Glomerular visceral epithelial cell (primary cell): ENCODE data around the gene MOV10L1.
"Not testable (repeated sequence)": the region's sequence is repeated elsewhere in the genome, so short reads cannot be mapped to it uniquely, and the experiment has no call there.

Source experiments
- DNase-seq: peaks from one replicate; pipeline ENCODE4 v3.0.0-alpha.2; 2016; ENCODE audit errors: extremely low spot score

MOV10L1 gene

DNA sequence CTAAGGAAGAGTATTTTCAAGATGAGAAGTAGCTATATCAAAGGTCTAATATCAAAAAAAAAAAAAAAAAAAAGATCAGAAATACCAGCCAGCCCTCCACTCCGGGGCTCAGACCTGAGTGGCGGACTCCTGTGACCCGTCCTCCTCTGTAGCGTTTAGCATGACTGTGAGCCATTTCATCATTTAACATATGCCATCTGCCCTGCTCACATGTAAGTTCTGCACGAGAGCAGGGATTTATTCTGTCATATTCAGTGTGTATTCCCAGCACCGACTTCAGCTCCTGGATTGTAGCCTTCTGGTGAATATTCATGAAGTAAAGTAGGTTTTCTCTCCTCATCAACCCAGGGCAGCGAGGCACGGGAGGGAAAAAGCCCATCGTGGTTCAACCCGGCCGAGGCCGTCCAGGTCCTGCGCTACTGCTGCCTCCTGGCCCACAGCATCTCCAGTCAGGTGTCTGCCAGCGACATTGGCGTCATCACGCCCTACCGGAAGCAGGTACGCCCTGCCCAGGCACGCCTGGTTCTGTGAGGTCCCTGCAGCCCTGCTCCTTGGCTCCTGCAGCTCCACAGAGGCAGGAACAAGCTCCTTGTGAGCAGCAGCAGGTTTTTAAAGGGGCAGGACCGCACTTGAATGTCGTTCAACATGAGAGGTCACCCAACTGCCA is 68.0 kb downstream of the MOV10L1 start:
- DNase-seq, result no peak

DNA sequence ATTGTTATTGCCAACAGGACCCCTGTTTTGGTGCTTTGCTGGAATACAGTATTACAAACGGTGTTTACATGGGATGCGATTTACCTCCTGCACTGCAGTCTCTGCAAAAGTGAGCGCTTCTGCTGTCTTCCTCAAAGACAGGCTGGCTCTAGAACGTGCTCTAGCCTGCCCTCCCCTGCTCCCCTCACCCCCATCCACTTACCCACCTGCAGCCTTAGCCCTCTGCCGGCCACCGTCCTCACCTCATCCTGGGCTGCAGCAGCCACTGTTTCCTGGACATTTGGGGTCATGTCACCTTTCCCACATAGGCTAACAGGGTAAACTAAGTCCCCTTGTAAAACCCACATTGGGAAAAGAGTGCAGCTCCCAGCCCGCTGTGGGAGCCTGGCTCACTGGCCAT is 71.1 kb downstream of the MOV10L1 start:
- no peak for DNase-seq

DNA sequence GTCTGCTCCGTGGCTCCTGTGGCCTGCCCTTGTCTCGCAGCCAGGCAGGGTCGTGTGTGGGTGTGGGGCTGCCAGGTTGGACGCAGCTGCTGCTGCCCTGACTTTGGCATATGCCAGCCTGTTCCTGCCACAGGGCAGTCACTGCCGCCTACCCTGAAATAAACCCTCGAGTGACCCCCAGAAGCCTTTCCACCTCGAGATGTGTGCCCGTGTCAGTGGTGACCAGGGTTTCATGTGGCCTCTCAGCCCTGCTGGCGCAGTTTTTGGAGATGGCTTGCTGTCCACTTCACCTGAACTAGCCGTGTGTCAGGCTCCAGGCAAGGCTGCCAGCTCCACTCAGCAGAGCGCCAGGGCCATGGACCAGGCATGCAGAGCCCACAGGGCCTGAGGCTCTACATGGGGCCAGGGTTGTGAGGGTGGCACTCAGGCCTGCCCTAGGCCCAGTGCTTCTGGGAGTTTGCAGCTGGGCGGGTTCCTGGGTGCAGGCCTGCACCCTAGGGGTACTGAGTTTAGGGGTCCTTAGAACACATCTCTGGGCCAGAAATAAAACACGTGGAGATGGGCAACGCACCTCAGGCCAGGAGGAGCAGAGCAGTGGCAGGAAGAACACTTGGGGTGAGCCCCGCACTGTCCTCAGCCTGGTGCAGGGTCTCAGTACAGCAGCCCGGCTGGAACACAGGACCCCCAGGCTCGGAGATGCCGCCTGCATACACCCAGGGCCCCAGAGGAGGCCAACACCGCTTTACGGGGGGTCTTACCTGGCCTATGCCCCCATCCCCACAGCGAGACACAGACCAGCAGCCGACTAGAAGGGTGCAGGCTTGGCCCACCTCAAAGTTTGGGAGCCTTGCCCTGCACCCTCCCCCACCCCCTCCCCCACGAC is 71.9 kb downstream of the MOV10L1 start:
- no peak for DNase-seq

DNA sequence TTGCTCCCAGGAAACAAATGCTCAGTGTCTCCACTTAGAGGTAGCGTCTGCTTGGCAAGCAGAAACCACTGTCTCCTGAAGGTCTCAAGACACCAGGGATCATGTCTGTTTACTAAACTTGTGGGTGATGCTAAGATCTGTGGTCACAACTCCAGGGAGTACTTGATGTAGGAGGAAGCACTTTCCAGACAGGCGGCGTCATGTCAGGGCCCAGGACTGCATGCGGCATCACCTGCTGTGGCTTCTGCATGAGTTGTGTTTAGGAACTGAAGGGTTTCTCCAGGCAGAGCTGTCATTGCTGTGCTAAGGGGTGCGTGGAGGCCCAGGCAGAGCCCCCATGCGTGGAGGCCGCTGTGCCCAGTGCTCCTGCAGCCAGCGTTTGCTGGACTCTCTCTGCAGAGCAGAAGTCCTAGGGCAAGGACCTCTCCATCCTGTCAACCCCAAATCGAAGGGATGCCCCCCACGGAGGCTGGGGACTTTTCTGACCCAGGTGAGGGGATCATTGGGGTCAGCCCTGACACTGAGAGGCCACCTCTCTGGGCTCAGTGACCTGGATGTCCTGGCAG is 72.7 kb downstream of the MOV10L1 start:
- DNase-seq, result no peak

DNA sequence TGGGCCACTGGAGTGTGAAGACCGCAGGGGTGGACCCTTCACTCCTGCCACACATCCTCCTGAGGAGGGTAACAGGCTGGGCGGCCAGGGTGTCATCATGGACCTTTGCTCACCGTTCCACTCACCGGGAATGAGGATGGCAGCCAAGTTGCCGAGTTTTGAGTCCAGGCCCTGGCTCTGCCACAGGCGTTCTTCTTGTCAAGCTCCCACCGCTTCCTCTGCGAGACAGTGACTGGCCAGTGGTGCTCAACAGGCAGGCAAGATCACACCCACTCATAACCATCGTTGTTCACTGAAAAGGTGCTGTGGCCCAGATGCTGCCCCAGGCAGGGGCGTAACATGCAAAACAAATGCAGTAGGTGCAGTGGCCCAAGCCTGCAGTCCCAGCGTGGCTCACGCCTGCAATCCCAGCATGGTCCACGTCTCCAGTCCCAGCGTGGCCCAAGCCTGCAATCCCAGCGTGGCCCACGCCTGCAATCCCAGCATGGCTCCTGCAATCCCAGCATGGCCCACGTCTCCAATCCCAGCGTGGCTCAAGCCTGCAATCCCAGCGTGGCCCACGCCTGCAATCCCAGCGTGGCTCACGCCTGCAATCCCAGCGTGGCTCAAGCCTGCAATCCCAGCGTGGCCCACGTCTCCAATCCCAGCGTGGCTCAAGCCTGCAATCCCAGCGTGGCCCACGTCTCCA is 75.8 kb downstream of the MOV10L1 start:
- no peak for DNase-seq

DNA sequence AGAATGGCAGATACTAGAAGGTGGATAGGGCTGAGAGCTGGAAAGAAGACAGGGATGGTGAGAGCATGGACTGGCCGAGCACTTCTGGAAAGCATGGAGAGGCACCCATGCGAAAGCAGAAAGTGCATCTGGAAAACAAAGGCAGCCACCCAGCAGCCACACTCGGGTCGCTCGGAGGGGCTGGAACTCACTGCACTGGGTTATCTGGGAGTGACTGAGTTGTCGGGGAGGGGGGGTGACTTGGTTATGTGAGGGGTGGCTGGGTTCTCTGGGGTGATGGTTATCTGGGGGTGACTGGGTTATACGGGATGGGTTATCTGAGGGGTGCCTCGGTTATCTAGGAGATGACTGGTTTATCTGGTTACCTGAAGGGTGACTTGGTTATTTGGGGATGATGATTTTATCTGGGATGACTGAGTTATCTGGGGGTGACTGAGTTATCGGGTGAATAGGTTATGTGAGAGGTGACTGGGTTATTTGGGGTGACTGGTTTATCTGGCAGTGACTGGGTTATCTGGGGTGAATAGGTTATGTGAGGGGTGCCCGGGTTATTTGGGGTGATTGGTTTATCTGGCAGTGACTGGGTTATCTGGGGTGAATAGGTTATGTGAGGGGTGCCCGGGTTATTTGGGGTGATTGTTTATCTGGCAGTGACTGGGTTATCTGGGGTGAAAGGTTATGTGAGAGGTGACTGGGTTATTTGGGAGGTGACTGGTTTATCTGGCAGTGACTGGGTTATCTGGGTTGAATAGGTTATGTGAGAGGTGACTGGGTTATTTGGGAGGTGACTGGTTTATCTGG is 78.1 kb downstream of the MOV10L1 start:
- DNase-seq, result no peak

DNA sequence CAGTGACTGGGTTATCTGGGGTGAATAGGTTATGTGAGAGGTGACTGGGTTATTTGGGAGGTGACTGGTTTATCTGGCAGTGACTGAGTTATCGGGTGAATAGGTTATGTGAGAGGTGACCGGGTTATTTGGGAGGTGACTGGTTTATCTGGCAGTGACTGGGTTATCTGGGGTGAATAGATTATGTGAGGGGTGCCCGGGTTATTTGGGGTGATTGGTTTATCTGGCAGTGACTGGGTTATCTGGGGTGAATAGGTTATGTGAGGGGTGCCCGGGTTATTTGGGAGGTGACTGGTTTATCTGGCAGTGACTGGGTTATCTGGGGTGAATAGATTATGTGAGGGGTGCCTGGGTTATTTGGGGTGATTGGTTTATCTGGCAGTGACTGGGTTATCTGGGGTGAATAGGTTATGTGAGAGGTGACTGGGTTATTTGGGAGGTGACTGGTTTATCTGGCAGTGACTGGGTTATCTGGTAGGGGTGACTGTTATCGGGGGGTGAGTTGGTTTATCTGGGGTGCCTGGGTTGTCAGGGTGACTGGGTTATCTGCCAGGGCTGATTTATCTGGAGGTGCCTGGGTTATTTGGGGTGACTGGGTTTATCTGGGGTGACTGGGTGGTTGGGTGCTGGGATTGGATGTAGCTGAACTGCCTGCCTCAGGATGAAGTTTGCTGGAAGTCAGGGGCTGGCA is 78.8 kb downstream of the MOV10L1 start:
- DNase-seq, result not testable (repeated sequence)

DNA sequence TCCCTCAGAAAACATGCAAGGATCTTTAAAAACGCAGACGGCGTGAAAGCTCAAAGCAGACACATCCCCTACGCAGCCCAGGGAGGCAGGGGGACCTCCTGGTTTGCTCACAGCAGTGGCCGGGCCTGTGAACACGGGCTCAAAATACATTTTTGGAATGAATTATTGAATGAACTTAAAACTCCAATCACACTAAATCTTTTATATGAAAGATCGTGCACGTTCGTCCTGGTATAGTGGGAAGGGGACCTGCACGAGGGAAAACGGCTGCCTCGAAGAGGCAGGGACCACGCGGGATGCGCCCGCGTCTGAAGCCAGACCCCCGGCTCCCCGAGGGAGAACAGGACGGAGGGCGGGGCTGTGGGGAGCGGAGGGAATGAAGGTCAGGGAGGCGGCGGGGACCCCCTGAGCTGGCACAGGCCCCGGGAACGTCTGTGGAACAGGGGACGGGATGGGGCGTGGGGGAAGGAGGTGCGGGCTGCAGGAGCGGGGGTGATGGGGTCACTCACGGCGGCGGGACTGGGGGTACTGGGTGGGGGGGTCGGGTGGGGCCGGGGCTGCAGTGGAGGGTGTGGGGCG is 79.5 kb downstream of the MOV10L1 start:
- no peak for DNase-seq

DNA sequence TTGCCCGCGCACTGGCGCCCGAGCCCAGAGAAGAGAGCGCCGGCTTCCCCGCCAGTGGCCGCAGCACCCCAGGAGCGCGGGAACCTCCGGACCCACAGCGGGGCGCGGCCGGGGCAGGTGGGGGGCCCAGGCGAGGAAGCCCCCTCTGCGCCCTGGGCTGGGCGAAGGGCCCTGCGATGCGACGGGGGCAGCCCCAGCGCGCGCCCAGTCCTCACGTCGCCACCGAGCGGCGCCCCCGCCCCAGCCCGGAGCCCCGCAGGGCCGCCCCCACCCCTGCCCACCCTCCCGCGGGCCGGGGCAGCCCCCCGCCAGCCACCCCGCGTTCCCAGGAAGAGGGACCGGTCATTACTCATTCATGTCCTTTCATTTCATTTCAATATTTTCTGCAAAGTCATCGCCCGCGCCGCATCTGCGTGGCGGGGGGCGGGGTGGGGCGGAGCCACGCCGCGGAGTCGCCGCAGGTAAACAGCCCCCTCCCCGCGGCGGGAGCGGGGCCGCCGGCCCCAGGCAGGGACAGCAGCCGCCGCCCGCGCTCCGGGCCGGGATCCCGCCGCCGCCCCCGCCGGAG is 80.1 kb downstream of the MOV10L1 start:
- no peak for DNase-seq

DNA sequence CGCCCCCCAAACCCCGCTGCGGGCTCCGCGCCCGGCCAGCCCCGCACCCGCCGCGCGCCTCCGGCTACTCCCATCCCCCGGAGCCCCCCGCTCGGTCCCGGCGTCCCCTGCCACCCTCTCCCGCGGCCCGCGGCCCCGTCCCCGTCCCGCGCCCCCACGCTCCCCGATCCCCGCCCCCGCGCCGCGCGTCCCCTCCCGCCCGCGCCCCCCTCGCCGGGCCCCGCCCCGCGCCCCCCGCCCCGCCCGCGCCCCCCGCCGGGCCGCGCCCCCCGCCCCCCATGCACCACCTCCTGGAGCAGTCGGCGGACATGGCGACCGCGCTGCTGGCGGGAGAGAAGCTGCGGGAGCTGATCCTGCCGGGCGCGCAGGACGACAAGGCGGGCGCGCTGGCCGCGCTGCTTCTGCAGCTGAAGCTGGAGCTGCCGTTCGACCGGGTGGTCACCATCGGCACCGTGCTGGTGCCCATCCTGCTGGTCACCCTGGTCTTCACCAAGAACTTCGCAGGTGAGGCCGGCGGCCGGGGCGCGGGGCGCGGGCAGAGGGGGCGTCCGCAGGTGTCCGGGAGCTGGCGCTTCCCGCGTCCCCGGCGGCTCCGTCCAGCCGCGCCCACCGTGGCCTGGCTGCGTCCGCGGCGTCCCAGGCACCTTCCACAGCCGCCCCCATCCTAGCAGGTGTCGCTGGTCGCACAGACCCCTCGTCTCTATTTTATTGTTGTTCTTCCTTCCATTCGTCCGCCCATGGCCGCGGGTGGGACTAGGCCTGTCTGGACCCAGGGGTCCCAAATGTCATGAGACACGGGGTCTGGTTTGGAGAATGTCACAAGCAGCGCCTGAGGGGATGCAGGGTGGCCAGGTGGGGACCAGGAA is 80.9 kb downstream of the MOV10L1 start, which contains the start of gene PANX2:
PANX2 (plus strand) TSS at position 279 of the 866 bp plus-strand sequence; CDS start at position 279, 0 bp downstream.
- DNase-seq, result no peak

DNA sequence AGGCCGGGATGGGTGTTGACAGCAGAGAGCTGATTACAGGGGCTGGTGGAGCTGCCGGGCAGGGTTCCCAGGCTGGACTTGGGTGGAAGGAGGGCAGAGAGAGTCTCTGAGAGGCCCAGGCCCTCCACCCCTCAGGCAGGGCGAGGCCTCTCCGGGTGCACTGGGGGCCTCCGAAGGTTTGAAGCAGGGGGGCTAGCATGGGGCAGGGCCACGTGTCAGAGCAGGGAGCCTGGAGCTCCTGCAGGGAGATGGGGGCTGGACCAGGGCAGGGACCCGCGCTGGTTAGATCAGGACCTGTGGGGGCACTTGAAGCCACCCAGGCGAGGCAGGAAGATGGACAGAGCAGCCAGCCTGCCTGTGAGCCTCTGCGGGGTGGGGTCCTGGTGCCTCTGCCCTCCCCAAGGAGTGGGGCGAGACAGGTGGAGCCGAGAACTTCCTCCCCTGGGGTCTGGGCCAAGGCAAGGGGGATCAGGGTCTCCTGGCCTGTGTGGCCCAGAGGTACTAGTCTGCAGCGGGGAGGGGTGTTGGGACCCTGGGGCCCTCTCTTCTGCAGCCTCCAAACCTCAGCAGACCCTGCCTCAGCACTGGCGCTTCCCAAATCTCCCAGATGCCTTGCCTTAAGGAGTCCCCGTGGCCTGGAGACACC is 81.6 kb downstream of the MOV10L1 start:
- no peak for DNase-seq

DNA sequence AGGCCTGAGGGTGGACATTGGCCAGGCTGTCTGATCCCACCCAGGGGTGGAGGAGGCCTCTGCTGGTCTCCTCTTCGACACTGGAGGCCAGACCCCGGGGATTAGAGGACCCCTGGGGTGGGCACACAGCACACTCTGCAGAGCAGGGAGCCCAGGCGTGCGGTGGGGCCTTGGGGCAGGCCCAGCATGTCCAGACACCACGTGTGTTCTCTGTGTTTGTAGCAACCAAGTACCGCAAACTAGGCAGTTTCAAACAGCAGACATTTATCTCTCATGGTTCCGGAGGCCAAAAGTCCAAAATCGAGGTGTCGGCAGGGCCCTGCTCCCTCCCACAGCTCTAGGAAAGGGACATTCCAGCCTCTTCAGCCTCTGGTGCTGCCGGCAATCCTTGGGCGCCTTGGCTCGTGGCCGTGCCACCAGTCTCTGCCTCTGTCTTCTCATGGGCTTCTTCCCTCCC is 82.2 kb downstream of the MOV10L1 start:
- no peak for DNase-seq

DNA sequence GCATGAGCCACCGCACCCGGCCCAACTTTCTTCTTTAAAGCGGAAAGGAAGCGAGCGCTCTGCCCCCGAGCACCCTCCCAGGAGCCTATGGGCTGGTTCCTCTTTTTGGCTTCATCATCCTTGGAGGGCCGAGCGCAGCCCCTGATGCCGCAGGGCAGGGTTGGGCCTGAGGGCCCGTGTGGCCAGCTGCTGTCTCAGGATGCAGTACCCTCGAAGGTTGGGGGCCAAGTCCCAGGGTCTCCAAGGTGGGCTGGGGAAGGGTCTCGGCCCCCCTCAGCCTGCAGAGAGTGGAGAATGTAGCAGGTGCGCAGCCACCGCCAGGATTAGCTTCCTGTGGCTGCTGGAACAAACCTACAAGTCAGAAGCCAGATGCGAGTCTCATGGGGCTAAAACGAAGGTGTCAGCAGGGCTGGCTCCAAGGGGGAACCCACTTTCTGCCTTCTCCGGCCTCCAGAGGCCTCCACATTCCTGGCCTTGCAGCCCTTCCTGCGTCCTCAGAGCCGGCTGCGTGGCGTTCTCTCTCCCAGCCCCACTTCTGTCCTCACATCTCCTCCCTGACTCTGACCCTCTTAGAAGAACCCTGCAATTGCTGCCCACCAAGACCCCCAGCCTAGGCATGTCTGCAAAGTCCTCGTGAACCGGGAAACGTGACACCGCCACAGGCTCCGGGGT is 83.6 kb downstream of the MOV10L1 start:
- DNase-seq, result no peak

DNA sequence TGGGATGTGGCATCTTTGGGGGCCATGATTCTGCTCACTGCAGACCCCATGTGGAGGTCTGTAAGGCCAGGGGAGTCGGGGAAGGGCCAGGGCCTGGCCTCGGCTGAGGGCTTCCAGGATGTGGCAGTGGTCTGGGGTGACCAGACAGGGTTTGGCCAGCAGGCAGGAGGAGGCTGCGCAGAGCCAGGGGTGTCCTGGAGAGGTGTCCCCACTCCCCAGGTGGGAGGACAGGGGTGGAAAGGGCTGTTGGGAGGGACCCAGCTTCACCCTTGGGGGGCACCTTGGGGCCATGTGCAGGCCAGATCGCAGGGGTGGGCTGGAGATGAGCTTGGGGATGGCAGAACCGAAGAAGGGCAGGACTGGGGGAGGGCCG is 84.2 kb downstream of the MOV10L1 start:
- DNase-seq, result no peak

DNA sequence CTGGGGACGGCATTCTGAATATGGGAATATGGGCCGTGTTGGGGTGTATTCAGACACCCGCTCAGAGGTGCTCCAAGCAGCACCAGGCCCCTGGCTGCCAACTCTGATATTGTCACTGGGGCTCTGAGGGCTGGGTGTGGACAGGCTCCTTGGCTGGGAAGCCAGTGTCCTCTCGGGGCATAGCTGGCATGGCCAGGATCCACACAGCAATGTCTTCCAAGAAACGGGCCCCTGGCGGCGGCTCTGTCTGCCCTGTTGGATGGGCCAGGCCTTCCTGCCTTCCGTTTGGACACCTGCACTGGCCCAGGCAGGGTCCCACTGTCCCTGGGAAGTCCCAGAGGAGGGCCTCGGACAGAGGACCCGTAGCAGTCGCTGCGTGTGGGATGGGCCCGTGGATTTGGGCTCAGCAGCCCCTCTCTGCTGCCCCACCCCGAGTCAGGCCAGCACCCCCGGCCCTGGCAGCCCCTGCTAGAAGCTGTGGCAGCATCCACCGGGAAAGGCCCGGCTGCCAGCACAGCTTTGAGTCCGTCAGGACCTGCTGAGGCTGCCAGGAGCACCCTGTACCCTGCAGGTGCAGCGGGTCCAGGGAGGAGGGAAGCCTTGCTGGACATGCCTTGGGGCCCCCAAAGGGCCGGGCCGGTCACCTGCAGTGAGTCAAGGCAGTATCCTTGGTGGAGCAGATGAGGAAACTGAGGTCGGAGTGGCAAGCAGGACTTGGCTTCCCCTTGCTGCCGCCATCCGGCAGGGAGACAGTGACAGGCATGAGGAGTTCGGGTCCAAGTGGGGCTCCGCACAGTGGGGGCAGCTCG is 84.8 kb downstream of the MOV10L1 start:
- DNase-seq, result no peak

DNA sequence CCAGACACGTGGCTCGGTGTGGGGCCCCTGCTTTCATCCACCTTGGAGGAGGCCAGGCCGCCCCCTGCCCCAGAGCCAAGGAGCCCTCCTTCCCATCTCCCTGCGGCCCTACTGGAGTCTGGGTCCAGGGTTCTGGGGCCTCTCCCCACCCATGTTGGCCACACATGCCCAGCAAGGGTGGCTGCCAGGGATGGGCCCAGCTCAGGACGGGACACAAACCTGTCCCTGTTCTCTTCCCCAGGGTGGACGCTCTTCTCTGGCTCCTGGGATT is 85.3 kb downstream of the MOV10L1 start:
- DNase-seq, result no peak
